Astrocyte (in vitro differentiated cells and primary cell): ENCODE measurements around the gene MYH16.

Experiments used
- CTCF ChIP-seq: IDR thresholded peaks from 2 replicates; pipeline ENCODE4 v1.5.1; 2011; ENCODE audit warnings: low read depth, mild to moderate bottlenecking, inconsistent platforms, low read length, moderate library complexity; ENCODE audit not compliant: insufficient read depth
- EZH2 ChIP-seq: IDR thresholded peaks from 2 replicates; pipeline ENCODE4 v1.6.1; 2012; ENCODE audit warnings: mild to moderate bottlenecking, low read length, inconsistent platforms; ENCODE audit not compliant: insufficient read depth

GRCh38 chr7:99232082-99232770 lies 40.4 kb upstream of the MYH16 start:
- TF ChIP-seq CTCF (no peak), EZH2 (no peak)
